HG02973 (cell line): ENCODE data around the gene PPWD1.
"Not testable (repeated sequence)": the region's sequence is repeated elsewhere in the genome, so short reads cannot be mapped to it uniquely, and the experiment has no call there.

Source experiments
- ATAC-seq: cut with Tn5 transposase; IDR thresholded peaks from one replicate; pipeline ENCODE4 v1.9.1; 2021; ENCODE audit warnings: moderate library complexity; ENCODE audit not compliant: unreplicated experiment

PPWD1 gene

DNA sequence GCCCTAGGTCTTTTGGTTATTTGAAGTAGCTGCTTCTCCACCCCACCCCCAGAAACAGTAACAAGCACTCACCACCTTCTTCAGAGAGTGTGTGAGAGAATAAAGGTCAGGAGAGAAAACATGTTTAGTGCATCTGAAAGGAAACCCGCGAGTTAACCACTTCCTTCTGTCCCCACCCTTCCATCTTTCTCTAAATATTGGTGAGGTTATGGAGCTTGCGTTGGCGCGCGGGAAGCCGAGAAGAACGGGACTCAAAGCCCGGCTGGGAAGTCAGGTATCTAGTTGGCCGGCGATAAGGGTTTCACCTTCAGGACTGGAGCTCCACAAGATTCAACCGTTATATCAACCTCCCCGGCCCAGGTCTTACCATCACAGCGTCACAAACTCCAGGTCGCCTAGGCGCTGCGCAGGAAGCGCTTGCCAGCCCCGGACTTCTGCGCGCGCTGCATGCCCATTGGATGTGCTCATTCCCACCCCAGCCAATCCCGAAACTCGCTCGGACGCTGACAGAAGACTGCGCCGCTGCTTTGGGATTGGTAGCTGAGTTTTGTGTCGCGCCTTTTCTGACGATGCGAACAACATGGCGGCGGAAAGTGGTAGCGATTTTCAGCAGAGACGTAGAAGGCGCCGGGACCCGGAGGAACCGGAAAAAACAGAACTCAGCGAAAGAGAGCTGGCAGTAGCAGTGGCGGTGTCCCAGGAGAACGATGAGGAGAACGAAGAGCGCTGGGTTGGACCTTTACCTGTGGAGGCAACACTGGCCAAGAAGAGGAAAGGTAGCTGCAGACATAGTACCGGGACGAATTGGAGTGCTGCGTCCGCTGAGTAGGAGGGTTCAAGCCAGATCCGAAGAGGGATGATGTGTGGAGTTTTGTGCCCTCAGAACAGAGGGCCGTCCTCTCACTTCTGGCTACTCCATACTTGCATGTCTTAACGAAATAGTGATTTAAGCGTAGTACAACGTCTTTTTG, at the start of gene PPWD1, which contains the start of gene CENPK:
PPWD1 (plus strand) TSS at position 566 of the 971 bp plus-strand sequence; CDS start at position 581, 15 bp downstream.
CENPK (minus strand) TSS at position 438 of the 971 bp plus-strand sequence. CDS start 8,261 bp downstream, outside the sequence.
- peak; percentile 98 for ATAC-seq

DNA sequence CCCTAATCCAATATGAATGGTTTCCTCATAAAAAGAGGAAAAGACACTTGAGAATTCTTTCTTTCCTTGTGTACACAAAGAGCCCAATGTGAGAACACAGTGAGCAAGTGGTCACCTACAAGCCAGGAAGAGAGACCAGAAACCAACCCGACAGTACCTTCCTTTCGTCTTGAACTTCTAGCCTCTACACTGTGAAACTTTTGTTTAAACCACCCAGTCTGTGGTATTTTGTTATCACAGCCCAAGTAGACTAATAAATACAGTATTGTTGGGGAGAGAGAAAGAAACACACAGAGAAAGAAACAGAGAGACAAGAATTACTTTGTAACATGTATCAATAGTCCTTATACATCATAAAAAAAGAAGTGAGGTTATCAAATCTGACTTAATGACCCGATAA, 37.4 kb upstream of the PPWD1 start:
- ATAC-seq: no peak

DNA sequence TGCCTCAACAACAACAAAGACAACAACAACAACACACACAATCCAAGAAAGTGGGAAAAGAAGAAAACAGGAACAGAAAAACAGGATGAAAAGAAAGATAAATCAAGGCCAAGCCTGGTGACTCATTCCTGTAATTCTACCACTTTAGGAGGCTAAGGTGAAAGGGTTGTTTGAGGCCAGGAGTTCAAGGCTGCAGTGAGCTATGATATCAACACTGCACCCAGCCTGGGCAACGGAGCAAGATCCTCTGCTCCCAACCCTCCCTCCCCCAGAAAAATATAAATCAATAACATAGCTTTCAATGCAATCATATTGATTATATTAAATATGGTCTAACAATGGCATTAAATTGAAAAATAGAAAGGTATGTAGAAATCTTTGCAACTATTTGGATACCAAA, 32.2 kb upstream of the PPWD1 start:
- no peak for ATAC-seq

DNA sequence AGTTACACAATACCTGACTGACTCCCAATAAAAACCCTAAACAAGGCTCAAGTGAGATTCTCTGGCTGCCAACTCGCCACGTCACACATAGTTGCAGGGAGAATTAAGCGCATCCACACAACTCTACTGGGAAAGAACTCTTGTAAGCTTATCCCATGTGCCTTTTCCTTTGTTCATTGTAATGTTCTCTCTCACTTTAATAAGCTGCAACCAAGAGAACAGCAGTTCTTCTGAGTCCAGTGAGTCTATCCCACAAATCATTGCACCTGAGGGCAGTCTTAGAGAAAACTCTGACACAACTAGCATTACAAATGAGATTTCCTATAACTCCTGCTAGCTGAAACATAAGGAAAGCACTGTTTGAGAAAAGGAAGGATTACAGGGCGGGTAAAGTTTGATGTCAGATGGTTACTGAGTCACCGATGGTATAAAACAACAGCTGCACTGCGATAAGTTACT, 27.5 kb upstream of the PPWD1 start:
- no peak for ATAC-seq

DNA sequence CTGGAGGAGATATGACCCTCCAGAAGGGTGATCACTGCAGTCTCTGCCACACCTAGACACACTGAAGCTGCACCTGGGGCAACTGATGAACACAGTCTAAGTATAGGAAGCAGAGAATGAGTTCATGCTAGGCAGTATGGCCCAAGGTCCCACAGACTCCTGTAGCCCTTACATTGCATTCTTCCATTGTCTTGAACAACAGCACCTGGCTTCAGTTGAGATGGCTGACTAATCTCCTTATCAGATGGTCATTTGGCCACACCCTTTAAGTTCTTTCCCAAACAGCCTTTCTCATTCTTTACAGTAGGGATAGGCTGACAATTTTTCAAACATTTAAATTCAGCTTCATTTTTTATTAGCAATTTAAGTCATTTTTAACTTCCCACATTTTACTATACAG, 23.3 kb upstream of the PPWD1 start:
- no peak for ATAC-seq

DNA sequence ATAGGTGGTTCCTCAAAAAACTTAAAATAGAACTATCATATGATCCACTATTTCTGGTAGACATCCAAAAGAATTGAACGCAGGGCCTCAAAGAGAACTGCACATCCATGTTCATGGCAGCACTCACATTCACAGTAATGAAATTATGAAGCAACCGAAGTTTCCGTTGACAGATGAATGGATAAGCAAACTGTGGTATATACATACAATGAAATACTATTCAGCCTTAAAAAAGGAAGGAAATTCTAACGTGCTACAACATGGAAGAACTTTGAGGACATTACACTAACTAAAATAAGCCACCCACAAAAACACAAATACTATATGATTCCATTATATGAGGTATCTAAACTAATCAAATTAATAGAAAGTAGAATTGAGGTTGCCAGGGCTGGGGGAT, 18.6 kb upstream of the PPWD1 start:
- ATAC-seq: no peak

DNA sequence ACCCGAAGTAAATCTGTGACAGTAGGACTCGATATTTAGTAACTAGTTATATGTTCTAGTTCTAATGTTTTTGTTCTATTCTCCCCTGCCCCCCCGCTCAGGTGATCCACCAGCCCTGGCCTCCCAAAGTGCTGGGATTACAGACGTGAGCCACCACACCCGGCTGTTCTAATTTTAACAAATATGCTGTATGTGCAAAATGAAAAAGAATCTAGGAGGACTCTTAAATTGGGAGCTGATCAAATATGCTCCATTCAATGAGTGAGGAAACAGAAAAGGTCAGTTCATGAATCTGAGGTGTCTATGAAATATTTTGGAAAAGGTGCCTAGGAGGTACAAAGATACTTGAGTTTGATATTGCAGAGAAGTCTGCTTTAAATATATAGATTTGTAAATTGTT, 17.0 kb upstream of the PPWD1 start:
- ATAC-seq: no peak

DNA sequence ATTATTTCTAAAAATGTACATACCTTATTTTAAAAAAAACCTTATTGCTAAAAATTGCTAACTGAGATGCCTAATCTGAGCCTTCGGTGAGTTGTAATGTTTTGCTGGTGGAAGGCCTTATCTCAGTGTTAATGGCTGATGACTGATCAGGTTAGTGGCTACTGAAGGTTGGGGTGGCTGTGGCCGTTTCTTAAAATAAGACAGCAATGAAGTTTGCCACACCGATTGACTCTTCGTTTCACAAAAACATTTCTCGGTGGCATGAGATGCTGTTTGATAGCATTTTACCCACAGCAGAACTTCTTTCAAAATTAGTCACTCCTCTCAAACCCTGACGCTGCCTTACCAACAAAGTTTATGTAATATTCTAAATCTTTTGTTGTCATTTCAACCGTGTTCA, 14.8 kb upstream of the PPWD1 start:
- ATAC-seq: no peak

GRCh38 chr5:65553941-65554340, 9.2 kb upstream of the PPWD1 start:
- ATAC-seq: no peak

GRCh38 chr5:65555287-65555686, 7.8 kb upstream of the PPWD1 start:
- ATAC-seq: no peak

DNA sequence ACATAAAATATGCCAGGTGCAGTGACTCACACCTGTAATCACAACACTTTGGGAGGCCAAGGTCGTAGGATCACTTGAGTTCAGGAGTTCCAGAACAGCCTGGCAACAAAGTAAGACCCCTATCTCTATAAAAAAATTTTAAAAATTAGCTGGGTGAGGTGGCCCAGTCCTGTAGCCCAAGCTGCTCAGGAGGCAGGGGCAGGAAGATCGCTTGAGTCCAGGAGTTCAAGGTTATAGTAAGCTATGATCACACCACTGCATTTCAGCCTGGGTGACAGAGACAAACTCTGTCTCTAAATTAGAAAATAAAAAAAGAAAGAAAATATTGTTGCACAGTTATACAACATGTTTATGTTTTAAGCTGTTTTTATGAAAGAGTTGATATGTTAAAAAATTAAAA, 6.9 kb upstream of the PPWD1 start:
- no peak for ATAC-seq

DNA sequence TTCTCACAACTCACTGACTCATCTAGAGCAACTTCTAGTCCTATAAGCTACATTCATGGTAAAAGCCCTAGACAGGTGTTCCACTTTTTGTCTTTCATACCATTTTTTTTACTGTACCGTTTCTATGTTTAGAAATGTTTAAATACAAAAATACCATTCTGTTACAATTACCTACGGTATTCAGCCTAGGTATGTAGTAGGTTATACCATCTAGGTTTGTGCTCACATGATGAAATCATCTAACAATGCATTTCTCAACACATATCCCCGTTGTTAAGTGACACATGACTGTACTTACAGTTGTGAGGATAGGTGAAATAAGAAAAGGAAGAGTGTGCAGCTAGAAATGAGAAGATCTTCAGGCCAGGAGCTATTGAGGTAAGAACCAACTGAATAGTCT, 6.4 kb upstream of the PPWD1 start:
- ATAC-seq: no peak

DNA sequence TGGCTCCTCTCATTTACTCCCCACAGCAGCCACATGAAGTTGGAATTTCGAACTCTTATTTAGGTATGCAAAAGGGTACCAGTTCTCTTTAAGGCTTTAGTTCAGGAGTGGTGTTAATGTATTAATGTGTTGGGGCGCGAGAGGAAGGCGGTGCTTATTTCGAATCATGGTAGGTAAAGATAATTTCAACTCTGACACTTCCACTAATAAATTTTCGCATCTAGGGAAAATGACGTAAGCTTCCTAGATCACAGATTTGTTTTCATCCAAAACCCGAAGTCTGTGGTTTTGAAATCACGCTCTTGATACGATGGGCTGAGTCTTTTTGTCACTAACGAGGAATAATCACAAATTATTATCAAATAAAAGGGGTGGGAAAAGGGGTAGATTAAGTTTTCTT, 681 bp downstream of the PPWD1 start:
- ATAC-seq: no peak

- no peak for ATAC-seq
Measured at GRCh38 chr5:65566505-65566904, 3.4 kb downstream of the PPWD1 start.

GRCh38 chr5:65570598-65571226, 7.6 kb downstream of the PPWD1 start:
- no peak for ATAC-seq

DNA sequence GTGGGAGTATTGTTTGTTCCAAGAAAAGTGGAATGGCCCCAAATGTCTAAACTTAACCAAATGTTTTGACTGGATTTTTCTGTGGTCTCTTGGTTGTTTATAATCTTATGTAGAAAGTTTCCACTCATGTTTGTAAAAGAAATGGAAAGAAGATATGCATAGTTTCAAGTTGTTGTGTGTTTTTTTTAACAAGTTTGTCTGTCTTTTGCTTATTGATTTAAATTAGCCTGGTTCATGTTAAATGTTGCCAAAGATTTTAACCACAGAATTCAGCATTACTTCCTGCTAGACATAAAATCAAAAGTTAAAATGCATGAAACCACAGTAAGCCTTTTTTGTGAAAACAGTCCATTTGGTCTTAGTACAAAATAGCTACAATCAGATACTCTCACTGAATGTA, 14.0 kb downstream of the PPWD1 start:
- no peak for ATAC-seq

DNA sequence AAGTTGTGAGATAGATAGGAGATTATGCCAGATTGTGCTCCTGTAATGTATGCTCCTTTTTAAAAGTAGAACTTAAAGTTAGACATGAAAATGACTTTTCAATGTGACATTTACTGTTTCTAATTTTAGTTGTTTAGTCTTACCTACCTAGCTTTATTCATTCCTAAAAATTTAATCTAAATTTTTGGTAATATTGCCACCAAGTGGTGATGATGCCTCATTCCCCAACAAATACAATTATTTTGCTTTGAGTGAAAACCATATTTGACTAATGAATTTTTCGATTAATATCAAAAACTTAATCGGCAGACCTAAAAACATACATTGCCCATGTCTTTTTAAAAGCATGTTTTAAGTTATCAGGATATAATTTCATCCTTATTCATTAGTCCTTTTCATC, 25.6 kb downstream of the PPWD1 start:
- no peak for ATAC-seq

DNA sequence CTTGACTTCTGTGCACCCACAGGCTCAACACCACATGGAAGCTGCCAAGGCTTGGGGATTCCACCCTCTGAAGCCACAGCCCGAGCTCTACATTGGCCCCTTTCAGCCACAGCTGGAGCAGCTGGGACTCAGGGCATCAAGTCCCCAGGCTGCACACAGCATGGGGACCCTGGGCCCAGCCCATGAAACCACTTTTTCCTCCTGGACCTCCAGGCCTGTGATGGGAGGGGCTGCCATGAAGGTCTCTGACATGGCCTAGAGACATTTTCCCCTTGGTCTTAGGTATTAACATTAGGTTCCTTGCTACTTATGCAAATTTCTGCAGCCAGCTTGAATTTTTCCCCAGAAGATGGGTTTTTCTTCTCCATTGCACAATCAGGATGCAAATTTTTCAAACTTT, 38.7 kb downstream of the PPWD1 start:
- ATAC-seq: not testable (repeated sequence)

GRCh38 chr5:65611524-65611923, 48.4 kb downstream of the PPWD1 start:
- ATAC-seq: no peak

- no peak for ATAC-seq
Measured at GRCh38 chr5:65612298-65612907, 49.3 kb downstream of the PPWD1 start.

- ATAC-seq: no peak
Measured at GRCh38 chr5:65620021-65620420, 56.9 kb downstream of the PPWD1 start.

DNA sequence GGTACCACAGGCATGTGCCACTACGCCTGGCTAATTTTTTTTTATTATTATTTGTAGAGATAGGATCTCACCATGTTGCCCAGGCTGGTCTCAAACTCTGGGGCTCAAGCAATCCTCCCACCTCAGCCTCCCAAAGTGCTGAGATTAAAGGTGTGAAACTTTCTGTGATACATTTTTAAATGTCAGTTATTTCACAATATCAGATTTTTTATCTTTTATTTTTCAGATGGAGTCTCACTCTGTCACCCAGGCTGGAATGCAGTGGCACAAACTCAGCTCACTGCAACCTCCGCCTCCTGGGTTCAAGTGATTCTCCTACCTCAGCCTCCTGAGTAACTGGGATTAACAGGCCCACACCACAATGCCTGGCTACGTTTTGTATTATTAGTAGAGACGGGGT, 58.9 kb downstream of the PPWD1 start:
- not testable (repeated sequence) for ATAC-seq
